Measurements from ENCODE around the gene CFAP53.

DNA sequence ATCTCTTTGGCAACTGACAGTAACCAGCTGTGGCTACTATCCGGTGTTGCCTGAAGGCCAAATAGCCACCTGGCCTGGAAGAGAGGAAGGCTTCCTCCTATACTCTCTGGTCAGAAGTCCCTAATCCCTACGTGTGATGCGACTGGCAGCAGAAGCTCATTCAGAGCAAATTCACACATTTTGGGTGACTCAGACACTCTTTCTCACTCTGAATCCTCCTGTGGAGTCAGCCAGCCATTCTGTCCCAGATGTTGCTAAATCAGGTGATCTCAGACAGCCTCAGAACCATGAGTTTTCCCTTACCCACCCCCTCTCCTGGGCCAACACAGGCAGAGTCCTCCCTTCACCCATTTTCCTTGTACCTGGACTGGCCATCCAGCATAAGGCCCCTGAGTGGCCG lies 34.7 kb downstream of the CFAP53 start:
- TF ChIP-seq CTCF (IDR thresholded peaks at IDR 0.05; ENCODE audit: insufficient read depth, low read length, poor library complexity, severe bottlenecking) (no peak), EZH2phosphoT487 (conservative IDR thresholded peaks at IDR 0.05; ENCODE audit: low read length) (no peak)

Data from SU-DHL-6 (cell line).